CD4-positive, alpha-beta T cell treated with Interleukin-21 for 1 hour (primary cell): Measurements from ENCODE around the gene LRIG1.

Experiments
- DNase-seq: peaks from one replicate; pipeline ENCODE4 v3.0.0-alpha.2; 2020

LRIG1 gene

DNA sequence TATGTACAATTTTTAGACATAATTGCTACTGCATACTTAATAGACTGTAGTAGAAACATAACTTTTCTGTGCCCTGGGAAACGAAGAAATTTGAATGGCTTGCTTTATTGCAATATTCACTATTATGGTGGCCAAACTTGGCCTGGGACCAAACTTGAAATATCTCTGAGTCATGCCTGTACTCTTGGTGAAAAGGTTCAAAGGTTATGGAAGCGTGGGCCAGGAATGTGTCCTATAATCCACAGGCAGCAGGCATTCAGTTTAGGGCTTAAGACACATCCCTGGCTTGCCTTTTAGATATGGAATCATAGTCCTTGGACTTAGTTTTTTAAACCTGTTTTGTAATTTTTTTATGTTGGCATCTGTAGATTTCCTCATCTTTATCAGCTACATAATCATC, 124.3 kb downstream of the LRIG1 start:
- no peak for DNase-seq

DNA sequence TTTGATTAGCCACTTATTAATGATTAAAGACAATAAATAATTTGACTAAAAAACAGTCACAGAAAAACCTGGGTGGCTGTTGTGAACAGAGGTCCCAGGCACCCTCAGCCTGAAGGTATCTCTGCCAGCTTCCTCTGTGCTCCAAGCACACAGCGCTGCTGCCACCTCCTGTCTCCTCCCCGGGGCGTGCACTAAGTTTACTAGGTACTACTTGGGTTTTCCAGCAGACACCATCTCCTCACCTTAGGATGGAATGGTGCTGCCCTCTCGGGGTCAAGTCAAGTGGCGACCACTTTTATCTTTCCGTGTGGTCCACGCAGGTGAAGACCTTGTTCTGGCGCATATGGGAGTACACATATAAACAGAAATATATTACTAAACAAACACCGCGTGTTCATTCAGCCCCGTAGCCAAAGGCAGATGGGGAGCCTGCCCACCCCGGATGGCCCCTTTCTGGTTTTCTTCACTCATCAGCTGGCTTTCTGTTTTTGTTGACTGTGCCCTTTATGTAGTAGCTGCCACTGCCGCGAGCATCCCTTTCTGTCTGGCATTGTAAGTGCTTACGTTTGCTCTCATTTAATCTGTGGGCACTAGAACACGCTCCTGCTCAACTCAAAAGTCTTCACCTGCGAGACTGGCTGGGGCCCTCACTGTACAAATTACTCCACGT, 128.0 kb downstream of the LRIG1 start:
- DNase-seq: peak; percentile 61

DNA sequence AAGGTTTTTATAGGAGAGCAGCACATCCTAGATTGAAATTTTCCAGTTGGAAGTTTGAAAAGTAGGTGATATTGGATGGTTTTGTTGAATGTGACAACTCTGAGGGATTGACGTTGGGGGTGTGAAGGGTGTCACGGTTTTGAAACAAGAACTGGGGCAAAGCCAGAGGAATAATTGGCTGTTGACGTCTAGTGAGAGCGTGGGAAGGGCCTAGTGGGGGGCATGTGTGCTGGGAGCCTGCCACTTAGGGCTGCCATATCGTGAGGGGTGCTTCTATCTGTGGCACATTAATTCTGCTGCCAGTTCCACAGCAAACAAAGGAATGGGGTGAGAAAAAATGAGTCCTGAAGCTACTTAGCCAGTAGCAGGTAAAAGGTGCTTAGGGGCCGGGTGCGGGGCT, 129.4 kb downstream of the LRIG1 start:
- DNase-seq: no peak

DNA sequence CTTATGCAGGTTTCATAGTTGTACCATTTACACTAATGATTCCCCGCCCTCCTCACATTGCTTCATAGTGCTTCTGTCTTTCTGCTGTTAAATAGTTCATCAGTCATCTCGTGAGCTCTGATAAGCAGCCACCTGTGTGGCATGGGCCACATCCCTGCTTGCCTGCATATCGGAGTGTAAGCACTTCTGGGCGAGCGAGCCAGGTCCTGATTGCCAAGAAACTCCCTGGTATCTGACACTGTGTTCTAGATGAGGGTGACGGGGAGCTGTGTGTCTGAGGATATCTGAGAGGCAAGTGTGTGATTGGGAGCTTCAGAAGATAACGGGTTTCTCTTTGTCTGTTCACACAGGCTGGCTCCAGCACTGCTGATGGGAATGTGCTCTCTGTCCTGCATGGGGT, 130.6 kb downstream of the LRIG1 start:
- DNase-seq: no peak

DNA sequence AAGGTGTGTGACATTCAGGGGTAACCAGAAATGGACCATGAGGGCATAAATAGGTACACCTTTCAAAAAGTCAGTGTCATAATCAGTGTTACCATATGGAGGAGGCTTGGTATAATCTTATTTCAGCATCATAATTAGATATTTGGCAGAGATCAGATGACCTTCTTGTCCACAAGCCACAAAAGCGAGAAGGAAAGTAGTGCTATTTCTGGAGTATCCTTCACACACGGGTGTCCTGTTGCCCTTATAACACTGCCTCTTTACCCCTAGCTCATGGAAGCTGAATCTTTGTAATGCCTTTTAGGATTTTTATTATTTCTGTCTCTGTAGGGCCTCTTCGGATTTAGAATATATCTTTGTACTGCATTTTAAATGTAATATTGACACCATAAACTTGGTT, 132.8 kb downstream of the LRIG1 start:
- DNase-seq: no peak

DNA sequence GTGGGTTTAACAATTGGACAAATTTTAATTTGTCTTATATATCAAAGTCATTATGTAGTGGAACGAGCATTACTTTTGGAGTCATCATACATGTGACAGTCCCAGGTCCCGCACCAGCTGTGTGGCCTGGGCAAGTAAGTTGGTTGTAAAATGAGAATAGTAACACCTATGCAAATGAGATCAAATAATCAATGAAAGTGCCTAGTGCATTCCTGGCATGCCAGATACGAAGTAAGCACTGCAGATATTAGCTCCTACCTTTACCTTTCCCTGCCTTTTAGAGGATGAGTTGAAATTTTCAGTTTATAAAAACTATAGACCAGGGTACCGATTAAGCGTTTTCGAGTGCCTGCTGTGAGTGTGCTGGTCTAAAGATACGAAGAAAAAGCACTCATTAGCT, 134.1 kb downstream of the LRIG1 start:
- no peak for DNase-seq

DNA sequence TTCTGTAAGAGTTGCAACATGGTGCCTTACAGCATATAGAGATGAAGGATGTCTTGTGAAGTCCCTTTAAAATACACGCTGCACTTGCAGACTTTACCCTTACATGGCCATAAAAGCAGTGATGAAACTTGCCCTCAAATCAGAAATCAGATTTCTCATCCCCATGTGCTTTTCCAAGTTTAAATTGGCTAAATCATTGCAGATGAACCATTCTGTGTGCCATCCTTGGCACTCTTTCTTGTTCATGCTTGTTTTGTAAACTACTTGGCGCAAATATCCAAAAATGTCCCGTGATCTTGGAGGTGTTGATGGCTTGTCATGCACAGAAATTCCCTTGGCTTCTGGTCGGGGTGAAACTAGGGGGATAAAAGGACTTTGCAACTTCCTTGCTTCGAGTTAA, 135.7 kb downstream of the LRIG1 start:
- DNase-seq: no peak

DNA sequence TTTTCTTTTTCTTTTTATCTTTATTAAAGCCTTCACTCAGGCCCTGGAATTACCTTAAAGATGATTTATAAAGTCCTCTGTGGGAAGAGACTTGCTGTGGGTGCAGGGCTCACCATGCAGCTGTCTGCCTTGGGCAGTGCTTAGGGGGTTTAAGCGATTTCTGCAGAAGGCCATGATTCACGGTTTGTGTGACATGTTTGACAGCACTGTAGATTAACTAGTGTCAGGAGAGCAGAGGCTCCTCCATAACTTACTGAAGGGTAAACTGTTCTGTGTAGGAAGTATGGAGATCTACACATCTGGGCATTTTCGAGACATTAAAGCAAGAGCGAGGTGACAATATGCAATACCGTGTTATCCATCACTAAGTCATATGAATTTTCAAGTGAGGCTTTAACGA, 137.7 kb downstream of the LRIG1 start:
- no peak for DNase-seq

DNA sequence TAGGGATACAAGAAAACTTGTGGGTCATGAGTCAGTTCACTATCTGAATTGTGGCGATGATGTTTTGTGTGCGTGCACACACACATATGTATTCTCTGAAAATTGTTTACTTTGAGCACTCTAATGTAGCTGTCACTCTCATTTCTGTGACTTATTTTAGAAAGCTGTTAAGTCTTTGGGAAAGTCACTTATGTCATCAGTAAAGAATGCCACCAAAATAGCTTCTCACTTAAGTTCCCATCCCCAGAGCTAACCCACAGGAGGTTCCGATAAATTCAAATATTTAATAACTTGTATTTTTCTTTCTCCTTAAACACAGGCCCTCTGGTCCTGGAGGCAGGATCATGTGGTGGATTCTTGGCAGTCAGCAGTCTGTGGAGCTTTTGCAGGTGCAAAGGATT, 138.3 kb downstream of the LRIG1 start:
- DNase-seq: no peak

DNA sequence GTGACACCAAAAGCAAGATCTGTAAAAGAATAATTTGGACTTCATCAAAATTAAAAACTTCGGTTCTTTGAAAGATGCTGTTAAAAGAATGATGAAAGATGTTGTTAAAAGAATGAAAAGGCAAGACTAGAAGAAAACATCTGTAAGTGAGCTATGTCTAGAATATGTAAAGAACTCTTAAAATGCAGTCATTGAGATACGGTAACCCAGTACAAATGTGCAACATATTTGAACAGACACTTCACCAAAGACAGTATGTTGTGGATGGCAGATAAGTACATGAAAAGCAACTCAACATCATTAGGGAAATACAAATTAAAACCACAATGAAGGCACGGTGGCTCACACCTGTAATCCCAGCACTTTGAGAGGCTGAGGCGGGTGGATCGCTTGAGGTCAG, 139.5 kb downstream of the LRIG1 start:
- DNase-seq: no peak

DNA sequence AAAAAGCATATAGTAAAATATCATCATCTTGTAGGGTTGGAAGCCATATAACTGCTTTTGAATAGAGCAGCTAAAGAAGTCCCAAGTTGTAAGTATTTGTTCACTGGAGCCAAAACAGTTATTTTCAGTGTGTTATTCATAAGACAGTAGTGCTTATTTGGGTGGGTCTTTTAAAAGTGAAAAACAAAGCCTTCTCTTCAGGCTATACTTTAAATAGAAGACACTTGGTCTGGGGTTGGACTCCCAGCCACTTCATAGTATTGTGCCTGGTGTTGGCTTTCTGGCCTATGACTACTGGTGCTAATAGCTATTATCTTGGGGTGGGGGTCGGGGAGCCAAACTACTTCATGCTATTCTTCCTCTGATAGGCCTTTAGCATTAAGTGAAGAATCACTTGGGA, 144.8 kb downstream of the LRIG1 start:
- DNase-seq: no peak

DNA sequence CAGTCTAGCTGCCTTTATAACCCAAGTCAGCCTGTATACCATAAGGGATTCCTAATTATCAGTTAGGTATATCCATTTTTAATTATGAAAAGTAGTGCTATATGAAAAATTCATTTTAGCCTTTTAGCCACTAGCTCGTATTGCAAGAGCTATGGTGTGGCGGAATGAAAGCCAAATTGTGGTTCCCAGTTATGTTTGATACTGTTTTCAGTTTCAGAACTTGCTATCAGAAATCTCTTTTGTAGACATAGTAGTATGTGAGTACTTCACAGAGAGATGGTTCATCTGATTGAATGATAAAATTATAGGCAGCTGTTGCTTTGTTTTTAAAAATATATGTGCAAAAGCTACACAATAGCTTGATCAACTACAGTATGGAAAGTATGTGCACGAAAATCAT, 145.4 kb downstream of the LRIG1 start:
- peak; percentile 16 for DNase-seq

DNA sequence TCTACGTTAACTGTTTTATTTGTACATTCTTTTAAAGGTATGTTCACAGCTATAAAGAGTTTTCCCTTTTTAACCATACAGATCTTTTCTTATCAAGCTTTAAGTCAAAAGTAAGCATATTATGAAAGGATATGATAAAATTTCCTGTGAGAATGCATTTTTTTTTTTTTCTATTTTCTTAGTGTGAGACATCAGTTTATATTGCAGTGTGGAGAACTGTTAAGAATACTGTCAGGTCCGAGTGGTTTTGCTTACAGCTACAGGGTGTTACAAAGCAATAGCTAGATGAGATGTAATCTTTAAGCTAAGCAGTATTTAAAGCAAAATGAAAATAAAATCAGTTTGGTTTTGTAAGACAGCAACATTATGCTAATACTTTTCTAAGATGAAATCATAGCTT, 146.8 kb downstream of the LRIG1 start:
- DNase-seq: peak; percentile 17

DNA sequence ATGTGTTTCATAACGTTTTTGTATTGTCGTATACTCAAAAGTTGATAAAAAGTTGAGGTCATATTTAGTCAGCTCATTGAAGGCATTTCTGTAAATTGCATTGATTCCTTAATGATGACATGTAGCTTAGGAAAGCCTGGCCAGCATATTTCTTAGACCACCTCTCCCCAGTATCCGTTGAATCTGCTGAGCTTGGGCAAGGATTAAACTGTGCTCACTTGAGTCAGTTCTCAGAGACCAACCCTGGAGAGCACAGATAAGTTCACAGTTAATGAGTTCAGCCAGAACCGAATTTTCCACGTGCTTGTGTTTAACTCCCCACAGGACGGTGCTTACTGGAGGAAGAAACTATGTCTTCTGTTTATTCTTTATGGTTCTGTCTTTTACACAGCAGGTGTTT, 147.3 kb downstream of the LRIG1 start:
- no peak for DNase-seq

DNA sequence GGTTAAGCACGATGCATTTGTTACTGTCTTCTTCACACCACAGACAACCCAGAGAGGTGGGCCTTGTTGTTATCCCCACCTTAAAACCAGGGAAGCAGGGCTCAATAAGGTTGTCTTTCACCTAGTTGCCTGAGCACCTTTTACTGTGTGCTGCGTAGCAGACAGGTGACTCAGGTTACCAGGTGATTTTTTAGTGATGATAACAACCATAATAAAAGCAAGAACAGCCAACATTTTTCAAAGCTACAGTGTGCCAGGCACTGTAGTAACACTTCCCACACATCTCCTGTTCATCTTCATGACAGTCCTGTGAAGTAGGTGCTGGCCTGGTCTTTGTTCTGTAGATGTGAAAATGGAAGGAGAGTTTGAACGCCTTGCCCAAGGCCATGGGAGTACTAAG, 147.8 kb downstream of the LRIG1 start:
- DNase-seq: no peak

DNA sequence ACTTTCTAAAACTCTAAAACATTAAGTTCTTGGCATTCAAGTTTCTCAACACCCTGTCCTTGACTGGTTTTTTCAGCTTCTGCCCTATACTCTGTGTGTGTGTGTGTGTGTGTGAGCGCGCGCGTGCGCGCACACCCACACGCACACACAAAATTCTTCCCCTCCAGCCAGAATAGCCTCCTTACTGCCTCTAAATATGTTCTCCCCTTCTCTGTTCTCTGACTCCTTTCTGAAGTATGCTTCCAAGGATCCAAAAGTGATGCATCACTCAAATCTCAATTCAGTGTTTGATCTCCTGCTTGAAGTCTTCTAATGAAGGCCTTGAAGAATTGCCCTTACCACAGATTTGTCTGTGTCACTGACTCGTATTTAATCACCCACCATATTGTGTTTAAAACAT, 150.2 kb downstream of the LRIG1 start:
- no peak for DNase-seq

DNA sequence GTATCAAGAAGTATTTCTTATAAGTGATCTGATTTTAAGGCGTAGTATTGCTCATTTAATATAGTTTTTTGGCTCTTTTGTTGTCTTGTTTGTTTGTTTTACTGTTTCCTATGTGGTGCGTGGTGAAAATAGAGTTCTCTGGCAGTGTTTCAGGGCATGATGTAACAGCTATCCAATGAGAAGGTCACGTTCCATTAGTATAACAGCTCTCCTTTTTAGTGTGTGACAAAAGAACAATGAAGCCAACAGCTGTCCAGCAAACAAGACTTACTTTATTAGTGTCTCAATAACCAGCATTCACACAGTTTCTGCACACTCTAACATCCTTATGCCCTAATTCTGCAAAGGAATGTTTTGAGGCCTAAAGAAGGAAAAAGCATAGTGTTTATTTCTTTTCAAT, 152.1 kb downstream of the LRIG1 start:
- no peak for DNase-seq

DNA sequence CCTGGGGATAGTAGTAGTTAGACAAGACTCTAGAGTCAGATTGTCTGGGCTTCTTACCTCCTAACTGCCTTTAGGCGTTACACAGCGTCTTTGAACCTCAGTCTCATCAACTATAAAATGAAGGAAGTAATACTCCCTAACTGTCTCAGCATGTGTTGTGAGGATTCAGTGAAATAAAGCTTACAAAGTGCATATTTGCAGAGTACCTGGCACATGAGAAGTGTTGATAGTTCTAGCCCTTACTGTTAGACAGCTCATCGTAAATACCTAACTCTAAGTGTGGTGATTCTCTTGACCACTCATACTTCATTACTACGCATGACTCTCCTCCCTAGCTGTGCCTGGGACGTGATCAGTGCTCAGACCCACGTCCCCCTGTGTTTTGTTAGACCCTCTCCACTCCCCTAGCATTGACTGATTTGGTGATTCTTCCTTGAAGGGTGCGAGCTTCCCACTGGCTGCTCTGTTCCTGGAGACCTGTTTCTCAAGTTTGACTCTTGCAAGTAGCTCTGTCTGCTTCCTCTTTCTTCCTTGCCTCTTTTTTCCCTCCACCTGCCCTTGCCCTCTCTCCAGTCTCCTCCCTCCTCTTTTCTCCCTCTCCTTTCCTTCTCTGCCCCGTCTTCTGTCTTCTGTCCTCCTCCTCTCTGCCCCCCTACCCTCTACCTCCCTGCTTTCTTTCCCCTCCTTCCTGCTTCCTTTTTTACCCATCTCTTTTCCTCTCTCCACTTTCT, 155.8 kb downstream of the LRIG1 start:
- DNase-seq: no peak

DNA sequence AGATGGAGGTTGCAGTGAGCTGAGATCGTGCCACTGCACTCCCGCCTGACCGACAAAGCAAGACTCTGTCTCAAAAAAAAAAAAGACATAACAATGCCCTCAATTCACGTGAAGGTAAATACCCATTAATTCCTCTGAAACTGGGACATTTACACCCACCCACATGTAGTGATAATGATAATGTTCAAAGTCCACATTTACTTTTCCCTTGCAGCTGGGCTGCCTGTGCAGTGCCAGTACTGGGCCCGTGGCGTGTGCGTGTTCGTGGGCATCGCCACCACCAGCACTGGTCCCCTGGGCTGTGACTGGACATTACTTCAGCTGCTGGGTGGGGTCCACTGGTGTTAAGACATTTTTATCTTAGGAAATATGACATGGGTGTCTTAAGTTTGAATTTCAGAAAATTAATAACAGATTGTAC, 156.4 kb downstream of the LRIG1 start:
- DNase-seq: no peak

DNA sequence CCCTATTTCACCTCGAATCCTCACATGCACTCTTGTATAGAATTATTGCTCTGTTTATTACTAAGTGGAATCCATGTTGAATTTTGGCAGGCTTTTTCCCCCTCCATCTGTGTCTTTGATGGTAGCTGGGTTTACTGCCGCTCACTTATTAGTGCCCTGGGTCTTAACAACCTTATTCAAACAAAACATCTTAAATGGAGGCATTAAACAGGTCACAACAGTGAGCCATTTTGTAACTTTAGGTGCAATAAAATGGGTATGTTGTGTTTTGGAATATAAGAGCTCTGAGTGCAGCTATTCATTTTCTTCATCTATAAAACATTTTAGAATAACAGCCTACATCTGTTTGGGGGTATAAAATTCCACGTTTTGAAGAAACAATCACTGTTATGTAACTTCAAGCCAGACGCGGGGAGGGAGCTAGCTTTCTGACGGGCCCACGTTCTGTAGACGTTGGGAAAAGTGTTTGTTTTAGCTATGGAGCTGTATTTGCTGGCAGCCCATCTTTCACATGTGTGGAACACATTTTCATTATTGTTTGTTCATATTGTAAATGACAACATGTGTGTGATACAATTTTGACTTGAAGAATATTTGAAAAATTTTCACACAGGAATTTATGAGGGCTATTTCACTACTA, 158.0 kb downstream of the LRIG1 start:
- no peak for DNase-seq

DNA sequence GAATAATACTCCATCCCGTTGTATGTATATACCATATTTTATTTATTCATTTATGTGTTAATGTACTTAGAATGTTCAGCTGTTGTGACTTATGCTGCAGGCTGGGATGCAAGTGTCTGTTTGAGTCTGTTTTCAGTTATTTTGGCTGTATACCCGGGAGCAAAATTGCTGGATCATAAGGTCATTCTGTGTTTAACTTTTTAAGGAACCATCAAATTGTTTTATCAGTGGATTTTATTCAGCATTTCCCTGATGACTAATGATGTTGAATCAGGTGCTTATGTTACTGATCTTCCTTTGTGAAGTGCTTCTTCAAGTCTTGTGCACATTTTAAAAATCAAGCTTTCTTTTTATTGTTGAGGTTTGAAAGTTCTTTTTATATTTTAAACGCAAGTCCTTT, 161.9 kb downstream of the LRIG1 start:
- DNase-seq: no peak

DNA sequence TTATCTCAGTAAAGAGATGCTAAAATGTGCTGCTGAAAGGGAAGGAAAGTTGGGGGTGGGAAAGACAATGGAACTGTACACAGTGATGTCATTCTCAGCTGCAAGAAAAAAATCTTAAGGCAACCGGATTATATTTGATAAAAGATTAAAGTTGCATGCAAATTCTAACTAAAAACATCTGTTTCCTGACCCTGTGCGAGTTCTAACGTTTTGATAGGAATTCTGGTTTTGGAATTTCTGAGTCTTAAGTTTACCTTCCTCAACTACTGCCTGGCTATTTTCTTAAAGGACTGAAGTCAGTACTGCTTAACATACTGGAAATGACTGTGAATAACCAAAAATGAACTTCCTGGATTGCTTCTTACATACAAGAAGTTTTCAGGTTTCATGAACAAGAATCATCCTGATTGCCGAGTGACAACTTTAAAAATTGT, 164.5 kb downstream of the LRIG1 start:
- no peak for DNase-seq

DNA sequence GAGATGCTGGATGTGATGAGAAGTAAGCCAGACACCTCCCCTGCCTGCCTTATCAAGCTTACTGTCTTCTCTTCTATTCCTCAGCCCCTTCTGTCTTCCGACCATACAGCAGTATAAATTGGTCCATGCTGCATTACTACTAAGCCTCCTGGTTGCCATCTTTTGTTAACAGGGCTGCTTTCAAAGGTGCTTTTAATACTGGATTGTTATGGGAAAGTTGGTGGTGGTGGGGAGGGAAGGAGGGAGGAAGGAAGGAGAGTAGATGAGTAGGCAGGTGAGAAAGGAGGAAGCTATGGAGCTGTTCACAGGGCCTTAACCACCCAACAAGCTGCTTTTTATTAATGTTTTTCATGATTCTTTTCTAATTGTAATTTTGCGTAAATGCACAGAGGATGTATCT, 165.2 kb downstream of the LRIG1 start:
- no peak for DNase-seq
